Dermis blood vessel endothelial cell (primary cell): ENCODE results near the gene MRPL18. TPM values are rescaled to one million over a fixed set of nuclear protein-coding genes. Genes with fewer than 3 reads are reported as not detected.
"Not testable (repeated sequence)": the region's sequence is repeated elsewhere in the genome, so short reads cannot be mapped to it uniquely, and the experiment has no call there.

Experiments
- DNase-seq: peaks from one replicate; pipeline ENCODE4 v3.0.0; 2010
- total RNA-seq: library from RNA; depleted of rRNA; stranded (reverse); fragments of >200 nt; gene quantifications from 2 replicates; pipeline ENCODE4 v1.2.3, GENCODE V29; 2014

MRPL18 gene
- total RNA-seq, 1 donor from 2014 or later = 67.6 TPM

- DNase-seq = no peak
These were observed 27.9 kb downstream of the MRPL18 start for GRCh38 chr6:159817951-159818739.

GRCh38 chr6:159819098-159819497, 28.8 kb downstream of the MRPL18 start:
- no peak for DNase-seq

DNA sequence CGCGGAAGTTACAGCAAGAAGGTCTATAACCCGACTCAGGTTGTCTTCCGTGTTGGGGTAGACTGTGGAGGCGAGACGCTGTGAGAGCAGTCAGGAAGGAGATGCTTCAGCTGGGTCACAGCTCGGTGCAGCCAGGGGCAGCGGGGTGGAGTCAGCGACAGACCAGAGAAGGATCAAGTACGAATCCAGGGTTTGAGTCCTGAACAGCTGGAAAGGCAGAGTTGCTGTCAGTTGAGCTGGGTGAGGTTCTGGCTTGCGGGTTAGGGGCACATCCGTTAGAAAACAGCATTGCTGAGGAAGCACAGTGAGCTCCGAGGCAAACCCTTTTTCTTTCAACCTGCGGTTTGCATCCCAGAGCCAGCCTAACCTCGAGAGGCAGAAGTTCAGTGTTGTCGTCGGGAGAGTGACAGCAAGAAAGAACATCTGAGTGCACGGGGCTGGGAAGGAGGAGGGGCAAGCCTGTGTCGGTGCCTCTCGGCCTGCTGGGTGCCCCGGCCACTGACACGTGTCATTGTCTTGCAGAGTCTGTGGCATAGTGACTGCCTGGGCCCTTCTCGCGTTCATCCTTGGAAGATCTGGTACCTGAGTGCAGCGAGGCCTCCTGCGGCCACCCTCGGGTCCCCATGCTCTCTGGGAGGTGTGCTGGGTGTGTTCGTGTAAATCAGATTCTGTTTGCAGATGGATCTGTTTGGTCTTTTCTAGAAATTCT, 29.8 kb downstream of the MRPL18 start:
- DNase-seq = no peak

DNA sequence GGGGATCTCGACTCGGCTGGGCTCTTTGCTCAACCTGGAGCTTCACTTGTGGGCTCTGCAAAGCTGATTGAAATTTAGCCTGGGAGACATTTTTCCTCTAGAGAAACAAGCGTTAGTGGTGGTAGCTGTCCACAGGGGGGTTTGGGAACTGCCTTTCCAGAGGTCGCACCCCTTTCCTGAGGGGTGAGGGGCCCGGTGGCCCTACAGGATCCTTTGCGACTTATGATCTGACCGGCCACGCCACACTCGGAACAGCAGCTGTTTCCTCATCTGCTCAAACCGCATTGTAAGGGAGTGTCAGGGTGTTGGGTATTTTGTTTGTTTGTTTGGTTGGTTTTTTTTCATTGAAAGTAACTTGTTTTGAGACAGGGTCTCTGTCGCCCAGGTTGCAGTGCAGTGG, 30.9 kb downstream of the MRPL18 start:
- no peak for DNase-seq

- DNase-seq = no peak
These were observed 31.5 kb downstream of the MRPL18 start for GRCh38 chr6:159821726-159822125.

GRCh38 chr6:159823953-159824352, 33.7 kb downstream of the MRPL18 start:
- DNase-seq = no peak

DNA sequence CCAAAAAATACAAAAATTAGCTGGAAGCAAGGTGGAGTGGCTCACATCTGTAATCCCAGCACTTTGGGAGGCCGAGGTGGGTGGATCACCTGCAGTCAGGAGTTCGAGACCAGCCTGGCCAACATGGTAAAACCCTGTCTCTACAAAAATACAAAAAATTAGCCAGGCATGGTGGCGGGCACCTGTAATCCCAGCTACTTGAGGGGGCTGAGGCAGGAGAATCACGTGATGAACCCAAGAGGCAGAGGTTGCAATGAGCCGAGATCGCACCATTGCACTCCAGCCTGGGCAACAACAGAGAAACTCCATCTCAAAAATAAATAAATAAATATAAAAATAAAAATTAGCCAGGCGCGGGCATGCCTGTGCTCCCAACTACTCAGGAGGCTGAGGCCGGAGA, 34.4 kb downstream of the MRPL18 start:
- DNase-seq = not testable (repeated sequence)

GRCh38 chr6:159826004-159826403, 35.7 kb downstream of the MRPL18 start:
- DNase-seq = no peak

DNA sequence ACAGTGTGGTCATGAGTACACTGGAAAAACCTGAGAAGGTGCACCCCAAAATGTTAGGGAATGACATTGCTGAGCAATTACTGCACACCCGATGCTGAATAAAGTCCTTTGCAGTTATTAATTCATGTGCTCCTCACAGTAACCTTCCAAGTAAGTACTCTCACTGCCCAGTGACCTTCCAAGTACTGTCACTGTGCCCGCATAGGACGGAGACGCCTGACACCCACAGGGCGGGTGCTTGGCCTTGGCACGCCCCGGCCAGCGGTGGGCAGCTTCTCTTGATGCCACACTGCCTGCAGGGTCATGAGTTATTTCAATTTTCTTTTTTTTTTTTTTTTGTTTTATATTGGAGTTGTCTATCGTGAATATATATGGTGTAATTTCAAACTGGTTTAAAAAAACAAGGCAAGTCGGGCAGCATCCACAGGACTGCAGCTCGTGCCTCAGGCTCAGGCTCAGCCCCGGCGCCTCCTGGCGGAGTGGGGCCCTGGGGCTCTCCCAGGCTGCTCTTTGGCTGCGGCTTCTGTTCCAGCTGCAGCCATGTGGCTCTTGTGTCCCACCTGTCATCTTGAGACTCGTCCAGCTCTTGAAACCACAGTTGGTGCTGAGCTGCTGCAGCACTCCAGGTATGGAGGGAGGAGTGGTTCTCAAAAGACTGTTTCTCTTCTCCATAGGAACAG, 36.8 kb downstream of the MRPL18 start:
- DNase-seq = no peak

GRCh38 chr6:159828074-159828473, 37.8 kb downstream of the MRPL18 start:
- no peak for DNase-seq

GRCh38 chr6:159829526-159829925, 39.3 kb downstream of the MRPL18 start:
- peak; percentile 12 for DNase-seq

- DNase-seq = no peak
These were observed 40.5 kb downstream of the MRPL18 start for GRCh38 chr6:159830501-159831372.

DNA sequence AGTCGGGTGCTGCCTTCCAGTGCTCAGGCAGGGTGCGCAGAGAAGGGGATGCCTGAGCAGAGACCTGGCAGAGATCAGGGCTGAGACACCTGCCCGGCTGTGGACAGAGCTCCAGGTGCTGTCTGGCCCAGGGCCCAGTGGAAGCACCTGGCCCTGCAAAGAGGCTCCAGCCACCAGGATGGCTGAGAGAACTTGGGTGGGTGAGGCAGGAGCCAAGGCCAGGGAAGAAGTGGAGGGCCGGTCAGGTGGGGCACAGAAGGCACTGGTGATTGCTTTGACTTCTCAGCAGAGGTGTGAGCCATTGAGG, 41.1 kb downstream of the MRPL18 start:
- DNase-seq = no peak

DNA sequence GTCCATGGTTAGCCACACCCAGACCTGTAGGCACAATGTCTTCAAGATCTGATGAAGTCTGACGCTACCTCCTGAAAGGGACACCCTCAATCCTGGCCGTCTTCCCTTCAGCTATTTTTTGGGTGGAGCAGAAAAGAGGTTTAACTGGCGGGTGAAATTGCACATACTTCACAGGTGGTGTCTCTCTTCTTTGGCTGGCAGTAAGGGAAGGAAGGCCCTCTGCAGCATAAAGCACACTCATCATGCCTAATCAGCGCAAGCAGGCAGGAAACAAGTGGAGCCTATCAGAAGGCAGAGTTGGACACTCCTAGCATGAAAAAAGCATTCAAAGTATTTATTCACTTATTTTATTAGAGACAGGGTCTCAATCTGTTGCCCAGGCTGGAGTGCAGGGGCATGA, 42.7 kb downstream of the MRPL18 start:
- DNase-seq = no peak

DNA sequence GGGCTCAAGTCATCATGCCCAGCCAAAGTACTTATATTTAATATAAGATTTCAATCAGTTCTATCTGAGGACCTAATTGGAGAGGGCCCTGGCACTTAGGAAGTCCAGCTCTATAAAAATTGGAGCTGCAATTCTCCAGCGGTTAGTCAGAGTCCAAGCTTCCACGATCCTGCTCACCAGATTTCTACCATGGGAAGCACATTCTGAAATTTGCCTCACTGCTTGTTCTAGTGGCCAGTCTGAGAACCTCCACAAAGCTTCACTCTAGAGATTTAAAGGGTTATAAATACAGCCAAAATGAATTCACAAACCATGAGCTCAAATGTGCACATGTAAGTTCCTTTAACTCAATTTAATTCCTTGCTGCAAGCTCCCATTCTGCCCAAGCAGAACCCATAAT, 43.3 kb downstream of the MRPL18 start:
- DNase-seq = no peak

- DNase-seq = no peak
These were observed 43.8 kb downstream of the MRPL18 start for GRCh38 chr6:159833997-159834603.

GRCh38 chr6:159836718-159837490, 46.6 kb downstream of the MRPL18 start:
- DNase-seq = no peak

- DNase-seq = no peak
These were observed 47.2 kb downstream of the MRPL18 start for GRCh38 chr6:159837511-159837910.

DNA sequence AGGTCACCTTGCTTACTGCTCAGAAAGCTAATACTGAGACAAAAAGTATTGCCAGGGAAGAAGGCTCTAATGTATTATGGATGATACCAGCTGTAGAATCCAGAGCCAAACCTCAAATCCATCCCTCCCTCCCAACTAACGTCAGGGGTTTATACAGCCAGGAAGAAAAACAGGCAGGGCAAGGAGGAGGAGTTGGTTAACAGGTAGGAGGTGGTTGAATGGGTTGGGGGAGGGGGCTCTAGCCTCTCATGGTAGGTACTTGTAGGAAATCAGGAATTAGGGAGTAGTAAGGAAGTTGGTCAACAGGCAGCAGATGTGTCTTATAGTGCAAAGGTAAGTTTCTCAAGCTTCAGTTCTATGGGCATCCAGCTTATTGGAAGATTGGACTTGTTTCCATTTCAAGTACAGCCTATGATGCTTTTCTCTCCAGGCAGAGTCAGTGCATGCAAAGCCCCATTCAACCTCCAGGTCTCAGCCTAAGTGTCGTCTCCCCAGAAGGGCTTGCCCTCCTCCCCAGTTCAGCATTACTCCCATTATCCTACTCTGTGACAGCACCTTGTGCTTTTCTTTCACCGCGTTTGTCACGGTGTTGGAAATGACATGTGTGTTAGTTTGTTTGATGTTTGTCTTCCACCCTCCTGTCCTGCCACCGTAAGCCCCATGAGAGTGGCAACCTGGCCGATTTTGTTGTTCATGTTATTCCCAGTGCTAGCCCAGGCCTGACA, 47.9 kb downstream of the MRPL18 start:
- DNase-seq = no peak

GRCh38 chr6:159842035-159842434, 51.8 kb downstream of the MRPL18 start:
- DNase-seq = peak; percentile 29
